Activated T-cell treated with anti-CD3 and anti-CD28 coated beads for 1 hour (primary cell): ENCODE results near the gene GAL3ST2.
"Not testable (repeated sequence)": the region's sequence is repeated elsewhere in the genome, so short reads cannot be mapped to it uniquely, and the experiment has no call there.

Experiments used
- DNase-seq: peaks from one replicate; pipeline ENCODE4 v3.0.0-alpha.2; 2020; ENCODE audit warnings: low read depth

Gene GAL3ST2

GRCh38 chr2:241820625-241821384 is 44.2 kb downstream of the GAL3ST2 start:
- no peak for DNase-seq

- DNase-seq: no peak
Measured at GRCh38 chr2:241821460-241822263, 45.0 kb downstream of the GAL3ST2 start.

- no peak for DNase-seq
Measured at GRCh38 chr2:241822264-241822623, 45.6 kb downstream of the GAL3ST2 start.

GRCh38 chr2:241823531-241824437 is 47.2 kb downstream of the GAL3ST2 start:
- not testable (repeated sequence) for DNase-seq

GRCh38 chr2:241827394-241827793 is 50.8 kb downstream of the GAL3ST2 start:
- no peak for DNase-seq

- DNase-seq: no peak
Measured at GRCh38 chr2:241833101-241833663, 56.6 kb downstream of the GAL3ST2 start.

GRCh38 chr2:241833756-241834526 is 57.3 kb downstream of the GAL3ST2 start:
- not testable (repeated sequence) for DNase-seq

GRCh38 chr2:241834527-241835210 is 58.0 kb downstream of the GAL3ST2 start:
- no peak for DNase-seq

GRCh38 chr2:241835611-241836010 is 59.0 kb downstream of the GAL3ST2 start:
- no peak for DNase-seq

- DNase-seq: no peak
Measured at GRCh38 chr2:241836292-241836691, 59.7 kb downstream of the GAL3ST2 start.

GRCh38 chr2:241837197-241837965 is 60.8 kb downstream of the GAL3ST2 start:
- no peak for DNase-seq

- DNase-seq: no peak
Measured at GRCh38 chr2:241841181-241842066, 64.8 kb downstream of the GAL3ST2 start.

- no peak for DNase-seq
Measured at GRCh38 chr2:241842067-241842415, 65.4 kb downstream of the GAL3ST2 start.

GRCh38 chr2:241842620-241843211 is 66.1 kb downstream of the GAL3ST2 start:
- DNase-seq: no peak

GRCh38 chr2:241843321-241844065 is 66.9 kb downstream of the GAL3ST2 start:
- no peak for DNase-seq

GRCh38 chr2:241844066-241844728 is 67.6 kb downstream of the GAL3ST2 start:
- DNase-seq: peak; percentile 66
